CD4-positive, alpha-beta T cell (primary cell): ENCODE data around the gene KCTD1. TPM values are rescaled to one million over a fixed set of nuclear protein-coding genes. Genes with fewer than 3 reads are reported as not detected.

ENCODE experiments used
- ATAC-seq: fragments of 200-7000 bp; cut with Tn5 transposase; one replicate; pipeline ENCODE4 v1.10.0; 2022; ENCODE audit warnings: mild to moderate bottlenecking; ENCODE audit not compliant: poor library complexity
- CTCF ChIA-PET: fragments of 350-600 bp; sonication (Branson Sonifier 250); formaldehyde crosslinking; loops from one replicate; lab custom pipeline; 2021; ENCODE audit warnings: antibody characterized with exemption, inconsistent platforms; lab: Charles Lee
- POLR2A ChIA-PET: fragments of 350-600 bp; sonication (Branson Sonifier 250); formaldehyde crosslinking; loops from one replicate; lab custom pipeline; 2021; ENCODE audit warnings: antibody characterized with exemption, inconsistent platforms; lab: Charles Lee
- DNase-seq, 14 experiments: peaks; one replicate each; pipeline ENCODE4 v3.0.0-alpha.2; 2013 to 2020; ENCODE audit warnings: mixed read lengths in 2 of 14
- H3K27ac ChIP-seq, 2 donors: one replicate each; pipeline versions ENCODE4 v1.5.1 to v1.7.0; 2013; ENCODE audit warnings: low read length in 2 of 2, low read depth in 1 of 2, mild to moderate bottlenecking in 1 of 2
- H3K27me3 ChIP-seq, 2 experiments: 1 replicate in 1 of 2; 2 replicates in 1 of 2; pipeline versions ENCODE4 v1.6.1 to v1.7.0; 2013; ENCODE audit warnings: low read length in 2 of 2, control low read depth in 1 of 2, mild to moderate bottlenecking in 1 of 2, moderate library complexity in 1 of 2; ENCODE audit not compliant: insufficient read depth in 2 of 2, control insufficient read depth in 1 of 2
- H3K36me3 ChIP-seq: one replicate; pipeline ENCODE4 v1.6.1; 2013; ENCODE audit warnings: low read length, control low read depth; ENCODE audit not compliant: insufficient read depth
- H3K4me1 ChIP-seq: one replicate; pipeline ENCODE4 v1.6.1; 2013; ENCODE audit warnings: low read length, control low read depth; ENCODE audit not compliant: insufficient read depth
- H3K4me3 ChIP-seq: one replicate; pipeline ENCODE4 v1.5.1; 2013; ENCODE audit warnings: mild to moderate bottlenecking, low read length, moderate library complexity
- H3K9me3 ChIP-seq, 2 experiments: 1 replicate in 1 of 2; 2 replicates in 1 of 2; pipeline versions ENCODE4 v1.6.1 to v1.7.0; 2013; ENCODE audit warnings: low read length in 2 of 2, mild to moderate bottlenecking in 2 of 2, control low read depth in 1 of 2, moderate library complexity in 1 of 2; ENCODE audit not compliant: control insufficient read depth in 1 of 2, insufficient read depth in 1 of 2
- H3K27ac Mint-ChIP-seq: one replicate; pipeline ENCODE4 v1.8.0; 2020; ENCODE audit warnings: mixed read lengths
- H3K27me3 Mint-ChIP-seq: one replicate; pipeline ENCODE4 v1.8.0; 2021; ENCODE audit warnings: mixed read lengths
- H3K36me3 Mint-ChIP-seq: one replicate; pipeline ENCODE4 v1.8.0; 2021; ENCODE audit warnings: low read depth, mixed read lengths
- H3K4me1 Mint-ChIP-seq: one replicate; pipeline ENCODE4 v1.8.0; 2021; ENCODE audit warnings: low read depth, mixed read lengths
- H3K4me3 Mint-ChIP-seq: one replicate; pipeline ENCODE4 v1.8.0; 2020; ENCODE audit warnings: mild to moderate bottlenecking, mixed read lengths
- H3K9me3 Mint-ChIP-seq: one replicate; pipeline ENCODE4 v1.8.0; 2020; ENCODE audit warnings: mixed read lengths
- CTCF ChIP-seq: fragments of 200-600 bp; IDR thresholded peaks from one replicate; pipeline ENCODE4 v1.8.0; 2022; ENCODE audit warnings: antibody characterized with exemption, mild to moderate bottlenecking
- intact Hi-C, 2 experiments: fragments of 100-400 bp; cut with DNase I in 1 of 2; cut with micrococcal nuclease in 1 of 2; formaldehyde crosslinking; loops; one replicate each; pipeline versions ENCODE4 v1.15.1 to v1.9.0; 2023 to 2025; cut with DNase I, micrococcal nuclease
- total RNA-seq, 174 experiments: library from RNA in 2 of 174; stranded (reverse) in 2 of 174; gene quantifications; one replicate each; pipeline ENCODE4 v1.2.3 and lab custom pipeline; 2021 to 2026

The KCTD1 gene
- total RNA-seq, 2 experiments from 2014 or later, result 0.74 to 1.1 TPM

DNA sequence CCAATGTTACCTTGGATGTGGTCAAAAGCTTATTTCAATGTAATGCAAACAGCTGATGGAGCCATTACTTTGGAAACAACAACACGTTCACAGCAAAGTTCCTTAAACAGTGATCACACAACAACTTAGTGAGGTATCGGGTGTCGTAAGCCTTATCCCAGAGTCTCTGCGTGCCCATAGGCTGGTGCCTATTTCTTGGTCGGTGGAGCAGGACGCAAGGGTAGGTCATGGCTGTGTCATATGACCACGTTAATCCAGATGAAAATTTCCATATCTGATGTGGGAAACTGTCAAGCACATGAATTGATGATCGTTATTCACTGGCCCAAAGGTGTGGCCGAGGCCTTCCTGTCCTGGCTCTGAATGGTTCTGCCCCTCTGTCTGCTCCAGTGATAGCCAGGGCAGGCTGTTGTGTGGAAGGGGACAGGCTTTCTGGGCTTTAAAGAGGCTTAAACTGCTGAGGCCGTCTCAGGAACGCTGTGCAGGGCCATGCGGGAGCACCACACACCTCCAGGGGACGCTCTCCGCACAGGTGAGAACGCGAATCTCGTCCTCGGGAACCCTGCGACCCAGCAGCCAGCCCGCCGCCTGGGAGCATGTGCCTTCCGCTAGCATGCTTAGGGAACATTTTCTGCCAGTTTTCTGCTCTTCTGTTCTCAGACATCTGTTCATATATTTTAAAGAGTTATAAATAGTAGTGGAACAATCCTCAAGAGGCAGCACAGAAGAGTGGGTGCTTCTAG is 90.6 kb downstream of the KCTD1 start:
- Mint-ChIP-seq H3K36me3 (peaks cover 6% of the 10 kb centered on the region), H3K27ac (no peak overlapping the region), H3K27me3 (no peaks in the 10 kb centered on the region), H3K4me1 (no peaks in the 10 kb centered on the region), H3K9me3 (no peaks in the 10 kb centered on the region), H3K4me3 (no peak overlapping the region)
- H3K27ac ChIP-seq, result no peak overlapping the region
- POLR2A ChIA-PET, result no interaction called here
- H3K9me3 ChIP-seq, result no peaks in the 10 kb centered on the region
- no peak overlapping the region for H3K4me3 ChIP-seq
- no peaks in the 10 kb centered on the region for H3K36me3 ChIP-seq
- no peak for TF ChIP-seq CTCF
- no peak for DNase-seq
- H3K4me1 ChIP-seq, result no peaks in the 10 kb centered on the region
- H3K27me3 ChIP-seq, result no peaks in the 10 kb centered on the region
- intact Hi-C loops, result no loop called here
- ATAC-seq, result no peak
- CTCF ChIA-PET, result no interaction called here

- intact Hi-C loops, result no loop called here
- H3K9me3 ChIP-seq, result no peaks in the 10 kb centered on the region
- Mint-ChIP-seq H3K27ac (no peak overlapping the region), H3K4me1 (no peaks in the 10 kb centered on the region), H3K36me3 (peaks cover 6% of the 10 kb centered on the region), H3K27me3 (no peaks in the 10 kb centered on the region), H3K9me3 (no peaks in the 10 kb centered on the region), H3K4me3 (no peak overlapping the region)
- no peak overlapping the region for H3K27ac ChIP-seq
- no peaks in the 10 kb centered on the region for H3K4me1 ChIP-seq
- H3K4me3 ChIP-seq, result no peak overlapping the region
- no peak for TF ChIP-seq CTCF
- no peak for DNase-seq
- no peaks in the 10 kb centered on the region for H3K36me3 ChIP-seq
- no peaks in the 10 kb centered on the region for H3K27me3 ChIP-seq
- POLR2A ChIA-PET, result no interaction called here
- CTCF ChIA-PET, result no interaction called here
- no peak for ATAC-seq
Observed at GRCh38 chr18:26457195-26457594, 91.2 kb downstream of the KCTD1 start.

- Mint-ChIP-seq H3K27me3 (no peaks in the 10 kb centered on the region), H3K36me3 (peaks cover 6% of the 10 kb centered on the region), H3K4me3 (no peak overlapping the region), H3K27ac (no peak overlapping the region), H3K4me1 (no peaks in the 10 kb centered on the region), H3K9me3 (no peaks in the 10 kb centered on the region)
- ChIA-PET POLR2A (no interaction called here), CTCF (no interaction called here)
- ATAC-seq (no peak), DNase-seq (no peak)
- no peak for TF ChIP-seq CTCF
- no peak overlapping the region for H3K27ac ChIP-seq
- no peak overlapping the region for H3K4me3 ChIP-seq
- no peaks in the 10 kb centered on the region for H3K4me1 ChIP-seq
- intact Hi-C loops, result no loop called here
- no peaks in the 10 kb centered on the region for H3K36me3 ChIP-seq
- H3K9me3 ChIP-seq, result no peaks in the 10 kb centered on the region
- no peaks in the 10 kb centered on the region for H3K27me3 ChIP-seq
Observed at GRCh38 chr18:26456070-26456491, 92.3 kb downstream of the KCTD1 start.
